Measurements from ENCODE around the gene KIF26A.

The KIF26A gene

DNA sequence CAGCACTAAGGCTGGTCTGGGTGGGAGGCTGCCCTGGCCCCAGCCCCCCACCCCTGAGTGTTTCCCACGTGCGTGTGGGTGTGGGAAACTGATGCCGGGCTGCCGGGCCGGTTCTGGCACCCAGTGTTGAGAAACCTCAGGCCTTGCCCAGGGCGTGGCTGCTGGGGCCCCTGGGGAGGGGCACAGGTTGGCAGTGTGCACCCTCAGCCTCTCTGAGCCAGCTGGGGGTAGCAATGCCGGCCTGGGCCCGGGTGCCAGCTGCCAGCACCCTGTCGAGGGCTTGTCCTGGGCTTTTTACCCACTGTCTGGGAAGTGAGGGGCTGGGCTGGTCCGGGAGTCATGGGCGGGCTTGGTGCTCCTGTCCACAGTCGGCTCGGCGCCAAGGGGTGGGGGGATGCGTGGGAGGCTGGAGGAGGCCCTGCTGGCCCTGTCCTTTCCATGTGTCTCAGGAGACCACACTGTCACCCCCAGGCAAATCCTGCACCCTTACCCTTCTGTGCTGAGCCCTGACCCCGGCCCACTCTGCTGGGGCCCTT is 37.2 kb upstream of the KIF26A start:
- no peak for DNase-seq (ENCODE audit: low read depth)

DNA sequence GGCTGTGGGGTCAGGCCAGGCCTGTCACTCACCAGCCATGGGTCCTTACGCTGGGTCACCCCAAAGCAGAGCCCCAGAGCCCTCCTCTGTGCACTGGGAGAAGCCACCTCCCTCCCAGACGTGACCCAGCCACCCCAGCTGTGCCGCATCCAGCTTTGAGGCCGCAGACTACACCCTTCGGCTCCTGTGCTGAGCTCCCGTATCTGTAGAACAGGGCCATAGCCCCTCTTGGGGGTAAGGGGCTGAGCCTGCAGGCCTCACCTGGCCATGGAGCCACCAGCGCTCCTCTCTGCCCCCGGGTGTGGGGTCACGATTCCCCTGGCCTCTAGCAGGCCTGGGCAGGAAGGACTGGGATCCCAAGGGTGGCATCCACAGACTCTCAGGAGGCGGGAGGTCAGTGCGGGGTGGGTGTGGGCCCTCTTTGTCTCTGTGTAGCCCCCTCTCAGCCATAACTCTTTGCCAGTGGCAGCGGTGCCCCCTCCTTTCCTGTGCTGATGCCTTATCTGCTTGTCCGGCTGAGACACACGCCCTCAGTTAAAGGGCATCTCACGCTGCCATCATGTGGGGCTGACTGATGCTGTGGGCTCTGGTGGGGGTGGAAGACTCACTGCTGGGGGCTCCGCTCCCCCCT is 36.6 kb upstream of the KIF26A start:
- no peak for DNase-seq (ENCODE audit: low read depth)

DNA sequence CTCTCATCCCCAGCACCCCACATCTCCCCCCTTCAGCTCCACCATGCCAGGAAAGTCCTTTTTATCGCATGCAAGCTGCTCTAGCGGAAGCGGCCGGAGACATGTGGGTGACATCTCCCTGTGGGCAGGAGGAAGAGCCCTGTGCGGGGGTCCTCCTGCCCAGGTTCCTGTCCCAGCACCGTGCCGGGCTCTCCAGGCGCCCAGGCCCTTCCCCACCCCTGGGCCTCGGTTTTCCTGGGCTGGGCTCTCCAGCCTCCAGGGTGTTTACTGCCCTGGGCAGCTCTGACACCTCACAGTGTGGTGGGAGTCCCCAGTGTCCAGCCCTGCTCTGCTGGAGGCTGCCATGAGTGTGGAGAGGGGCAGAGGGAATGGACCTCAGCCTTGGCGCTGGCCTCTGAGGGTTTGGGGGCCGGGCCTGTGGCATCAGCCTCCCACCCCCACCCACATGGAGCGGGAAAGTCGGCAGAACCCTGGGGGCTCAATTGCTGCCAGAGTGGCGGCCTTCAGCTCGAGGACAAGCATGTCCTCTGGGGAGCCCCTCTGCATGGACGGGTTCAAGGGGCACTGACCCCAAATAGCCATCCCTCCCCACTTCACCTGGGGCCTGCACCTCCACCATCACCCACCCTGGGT is 36.0 kb upstream of the KIF26A start:
- DNase-seq (ENCODE audit: low read depth): no peak

DNA sequence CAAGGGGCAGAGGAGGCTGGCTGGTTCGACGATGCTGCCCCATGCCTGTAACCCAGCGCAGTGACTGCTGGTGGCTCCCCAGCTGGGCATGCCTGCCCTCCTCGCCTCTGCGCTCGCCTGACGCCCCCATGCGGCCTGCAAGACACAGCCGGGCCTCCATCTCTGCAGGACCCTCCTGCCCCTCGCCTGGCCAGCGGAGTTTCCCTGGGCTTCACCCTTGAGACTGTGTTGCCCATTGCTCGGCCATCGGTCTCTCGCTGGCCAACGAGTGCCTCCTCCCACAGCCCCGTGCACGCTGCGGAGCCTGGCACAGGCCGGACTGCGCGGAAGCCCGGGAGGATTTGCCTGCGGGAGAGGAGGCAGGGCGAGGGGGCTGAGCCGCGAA is 35.3 kb upstream of the KIF26A start:
- no peak for DNase-seq (ENCODE audit: low read depth)

DNA sequence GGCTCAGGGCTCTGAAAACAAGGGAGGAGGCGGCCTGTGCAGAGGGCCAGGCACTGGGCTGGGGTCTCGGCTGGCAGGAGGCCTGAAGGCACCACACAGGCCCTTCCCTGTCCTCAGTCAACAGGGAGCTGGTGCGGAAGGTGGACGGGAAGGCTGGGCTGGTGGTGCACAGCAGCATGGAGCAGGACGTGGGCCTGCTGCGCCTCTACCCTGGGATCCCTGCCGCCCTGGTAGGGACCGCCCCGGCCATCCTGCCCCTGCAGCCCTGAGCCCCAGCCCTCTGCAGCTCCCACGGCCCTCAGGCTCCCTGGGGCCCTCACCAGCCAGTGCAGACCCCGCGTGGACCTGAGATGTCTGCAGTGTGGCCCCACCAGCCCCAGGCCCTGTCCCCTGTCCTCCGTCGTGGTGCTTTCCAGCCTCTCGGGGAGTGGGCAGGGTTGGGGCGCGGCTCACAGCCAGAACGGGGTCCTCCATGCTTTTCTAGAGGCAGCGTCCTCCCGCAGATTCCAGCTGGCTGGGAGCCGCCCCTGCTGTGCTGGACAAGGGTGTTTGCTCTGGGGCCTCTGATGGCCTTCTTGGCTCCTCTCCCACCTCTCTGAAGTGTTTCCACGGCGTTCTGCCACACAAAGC is 34.8 kb upstream of the KIF26A start:
- DNase-seq (ENCODE audit: low read depth): no peak

DNA sequence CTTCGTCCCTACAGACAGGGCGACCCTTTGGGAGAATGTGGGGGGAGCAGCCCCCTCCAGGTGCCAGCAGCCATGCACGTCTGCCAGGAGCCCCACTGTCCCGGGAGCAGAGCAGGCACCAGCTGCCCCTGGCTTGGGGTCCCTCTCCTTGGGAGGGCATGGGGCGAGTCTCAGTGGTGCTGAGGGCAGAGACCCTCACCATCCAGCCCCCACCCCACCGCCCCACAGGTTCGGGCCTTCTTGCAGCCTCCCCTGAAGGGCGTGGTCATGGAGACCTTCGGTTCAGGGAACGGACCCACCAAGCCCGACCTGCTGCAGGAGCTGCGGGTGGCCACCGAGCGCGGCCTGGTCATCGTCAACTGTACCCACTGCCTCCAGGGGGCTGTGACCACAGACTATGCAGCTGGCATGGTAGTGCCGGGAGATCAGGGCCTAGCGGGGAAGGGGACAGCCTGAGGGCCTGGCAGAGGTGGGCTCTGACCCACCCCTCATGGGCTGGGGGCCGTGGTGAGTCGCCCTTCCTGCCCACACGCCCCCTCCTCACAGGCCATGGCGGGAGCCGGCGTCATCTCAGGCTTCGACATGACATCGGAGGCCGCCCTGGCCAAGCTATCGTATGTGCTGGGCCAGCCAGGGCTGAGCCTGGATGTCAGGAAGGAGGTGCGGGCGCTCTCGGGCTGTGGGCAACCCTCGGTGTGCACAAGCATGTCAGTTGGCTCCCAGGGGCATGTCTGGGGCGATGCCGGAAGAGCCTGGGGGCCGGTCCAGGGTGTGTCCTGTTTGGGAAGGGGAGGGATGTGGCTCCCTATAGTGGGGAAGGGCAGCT is 34.1 kb upstream of the KIF26A start:
- DNase-seq (ENCODE audit: low read depth): no peak

DNA sequence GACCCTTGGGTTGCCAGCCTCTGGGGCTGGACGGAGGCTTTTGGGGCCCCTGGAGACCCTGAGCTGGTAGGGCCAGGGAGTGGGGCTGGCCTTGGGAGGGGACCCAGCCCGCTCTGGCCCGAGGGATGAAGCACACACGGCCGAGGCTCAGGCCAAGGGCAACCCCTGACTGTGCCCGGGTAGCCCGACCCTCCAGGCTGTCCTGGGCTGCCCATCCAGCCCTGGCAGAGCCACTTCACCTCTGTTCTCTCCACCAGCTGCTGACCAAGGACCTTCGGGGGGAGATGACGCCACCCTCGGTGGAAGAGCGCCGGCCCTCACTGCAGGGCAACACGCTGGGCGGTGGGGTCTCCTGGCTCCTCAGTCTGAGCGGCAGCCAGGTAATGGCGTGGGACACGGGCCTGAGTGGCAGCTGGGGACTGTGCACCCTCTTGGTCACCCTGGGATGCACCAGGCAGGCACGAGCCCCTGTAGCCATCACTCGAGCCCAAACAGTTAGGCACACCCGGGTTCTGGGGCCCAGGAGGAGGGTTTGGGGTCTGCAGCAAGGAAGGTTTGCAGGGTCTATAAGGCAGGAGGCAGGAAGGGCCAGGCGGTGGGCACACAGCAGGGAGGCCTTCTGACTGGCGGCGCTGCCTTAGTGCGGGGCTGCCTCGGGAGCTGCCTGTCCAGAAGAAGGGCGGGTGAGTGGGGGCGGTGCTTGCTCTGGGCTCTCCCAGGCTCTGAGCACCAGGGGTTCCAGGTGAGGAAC is 33.1 kb upstream of the KIF26A start:
- no peak for DNase-seq (ENCODE audit: low read depth)

DNA sequence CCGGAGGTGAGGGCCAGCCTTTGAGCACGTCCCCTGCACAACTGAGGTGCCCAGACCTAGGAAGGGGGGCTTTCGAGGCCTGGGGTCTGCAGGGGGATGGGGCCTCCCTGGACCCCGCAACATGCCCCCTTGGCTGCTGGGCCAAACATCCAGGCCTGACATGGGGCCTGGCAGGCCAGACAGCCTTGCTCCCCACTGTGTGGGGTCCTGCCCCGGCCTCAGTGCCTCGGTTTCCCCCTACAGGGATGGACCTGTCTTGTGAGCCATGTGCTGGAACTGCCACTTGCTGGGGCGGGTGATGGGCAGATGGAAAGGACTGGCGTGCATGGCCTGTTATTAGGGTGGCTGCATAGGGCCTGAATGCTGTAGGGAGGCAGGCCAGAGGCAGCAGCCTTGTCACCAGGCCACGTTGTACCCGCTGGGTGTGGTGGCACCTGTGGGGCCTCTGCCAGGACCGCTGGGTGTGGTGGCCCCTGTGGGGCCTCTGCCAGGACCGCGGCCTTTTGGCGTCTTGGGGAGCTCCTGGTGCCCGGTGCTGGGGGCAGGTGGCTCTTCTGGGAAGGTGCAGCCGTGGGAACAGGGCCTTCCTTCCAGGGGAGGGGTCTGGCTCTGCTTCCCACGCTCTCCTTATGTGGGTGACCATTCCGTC is 32.4 kb upstream of the KIF26A start:
- DNase-seq (ENCODE audit: low read depth): no peak

DNA sequence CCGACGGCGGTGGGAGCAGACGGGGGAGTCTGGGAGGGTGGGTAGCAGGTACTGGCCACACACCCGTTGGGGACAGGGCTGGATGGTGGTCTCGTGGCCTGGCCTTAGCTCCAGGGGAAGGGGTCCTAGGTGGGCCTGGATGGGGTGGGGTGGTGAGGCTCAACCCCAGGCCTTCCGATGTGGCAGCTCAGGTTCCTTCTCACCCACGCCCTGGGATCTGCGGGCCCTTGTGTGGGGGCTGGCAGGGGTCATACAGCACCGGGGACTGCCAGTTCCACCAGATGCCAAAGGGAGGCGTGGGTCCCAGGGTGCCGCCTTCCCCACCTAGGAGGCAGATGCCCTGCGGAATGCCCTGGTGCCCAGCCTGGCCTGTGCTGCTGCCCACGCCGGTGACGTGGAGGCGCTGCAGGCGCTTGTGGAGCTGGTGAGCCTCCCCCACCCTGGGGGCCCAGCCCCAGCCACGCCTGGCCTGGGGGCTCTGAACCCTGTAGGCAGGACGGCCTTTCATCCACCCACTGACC is 31.9 kb upstream of the KIF26A start:
- DNase-seq (ENCODE audit: low read depth): no peak

DNA sequence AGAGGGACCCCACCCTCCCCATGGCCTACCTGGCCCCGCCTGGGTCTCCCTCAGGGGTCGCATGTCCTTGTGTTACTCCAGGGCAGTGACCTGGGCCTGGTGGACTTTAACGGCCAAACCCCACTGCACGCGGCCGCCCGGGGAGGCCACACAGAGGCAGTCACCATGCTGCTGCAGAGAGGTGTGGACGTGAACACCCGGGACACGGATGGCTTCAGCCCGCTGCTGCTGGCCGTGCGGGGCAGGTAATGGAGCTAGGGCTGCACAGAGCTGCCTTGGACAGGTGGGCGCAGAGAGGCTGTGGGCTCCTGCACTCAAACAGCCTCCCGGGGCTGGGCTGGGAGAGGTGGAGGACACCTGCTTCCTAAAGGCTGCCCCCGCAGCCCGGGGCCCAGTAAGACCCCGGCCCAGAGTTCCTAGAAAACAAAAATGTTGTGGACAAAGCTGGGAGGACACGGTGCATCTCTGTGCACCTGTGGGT is 31.2 kb upstream of the KIF26A start:
- DNase-seq (ENCODE audit: low read depth): no peak

DNA sequence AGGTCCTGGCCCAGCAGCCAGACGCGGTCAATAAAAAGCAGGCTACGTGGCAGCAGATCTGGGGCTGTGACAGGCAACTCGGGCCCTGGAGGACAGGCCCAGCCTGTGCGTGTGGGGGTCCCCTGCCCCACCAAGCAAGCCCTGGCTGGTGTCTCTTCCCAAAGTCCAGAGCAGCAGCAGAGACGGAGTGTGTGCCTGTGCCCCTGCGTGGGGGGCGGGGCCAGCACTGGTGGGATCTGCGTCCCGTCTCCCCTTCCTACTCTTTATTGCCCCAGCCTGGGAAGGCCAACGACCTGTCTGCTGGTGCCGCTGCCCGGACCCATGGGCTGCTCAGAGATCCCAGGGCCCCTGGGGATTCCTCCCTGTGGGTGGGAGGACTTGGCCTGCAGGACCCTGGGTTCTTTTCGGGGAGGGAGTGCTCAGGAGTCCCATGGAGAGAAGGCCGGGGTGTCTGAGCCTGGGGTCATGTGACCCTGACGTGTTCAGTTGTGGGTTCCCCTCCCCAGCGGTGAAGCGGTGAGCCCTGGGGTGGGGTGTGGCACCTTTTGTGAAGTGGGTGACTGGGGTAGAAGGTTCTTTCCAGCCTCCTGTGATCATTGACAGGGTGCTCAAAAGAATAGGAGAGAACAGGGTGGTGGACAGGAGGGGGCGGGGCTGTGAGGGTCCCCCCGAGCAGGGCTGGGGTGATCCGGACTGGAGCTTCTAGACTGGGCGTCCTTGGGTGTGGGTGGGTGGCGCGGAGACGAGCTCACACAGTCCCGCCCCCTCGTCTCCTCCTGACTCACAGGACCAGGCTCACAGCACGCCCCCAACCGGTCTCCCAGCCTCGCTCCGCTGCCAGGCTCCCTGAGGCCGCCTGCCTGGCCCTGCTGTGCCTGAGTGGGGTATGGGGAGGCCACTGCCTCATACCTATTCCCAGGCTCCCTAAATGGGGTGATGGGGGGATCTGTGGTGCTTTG is 30.5 kb upstream of the KIF26A start:
- no peak for DNase-seq (ENCODE audit: low read depth)

DNA sequence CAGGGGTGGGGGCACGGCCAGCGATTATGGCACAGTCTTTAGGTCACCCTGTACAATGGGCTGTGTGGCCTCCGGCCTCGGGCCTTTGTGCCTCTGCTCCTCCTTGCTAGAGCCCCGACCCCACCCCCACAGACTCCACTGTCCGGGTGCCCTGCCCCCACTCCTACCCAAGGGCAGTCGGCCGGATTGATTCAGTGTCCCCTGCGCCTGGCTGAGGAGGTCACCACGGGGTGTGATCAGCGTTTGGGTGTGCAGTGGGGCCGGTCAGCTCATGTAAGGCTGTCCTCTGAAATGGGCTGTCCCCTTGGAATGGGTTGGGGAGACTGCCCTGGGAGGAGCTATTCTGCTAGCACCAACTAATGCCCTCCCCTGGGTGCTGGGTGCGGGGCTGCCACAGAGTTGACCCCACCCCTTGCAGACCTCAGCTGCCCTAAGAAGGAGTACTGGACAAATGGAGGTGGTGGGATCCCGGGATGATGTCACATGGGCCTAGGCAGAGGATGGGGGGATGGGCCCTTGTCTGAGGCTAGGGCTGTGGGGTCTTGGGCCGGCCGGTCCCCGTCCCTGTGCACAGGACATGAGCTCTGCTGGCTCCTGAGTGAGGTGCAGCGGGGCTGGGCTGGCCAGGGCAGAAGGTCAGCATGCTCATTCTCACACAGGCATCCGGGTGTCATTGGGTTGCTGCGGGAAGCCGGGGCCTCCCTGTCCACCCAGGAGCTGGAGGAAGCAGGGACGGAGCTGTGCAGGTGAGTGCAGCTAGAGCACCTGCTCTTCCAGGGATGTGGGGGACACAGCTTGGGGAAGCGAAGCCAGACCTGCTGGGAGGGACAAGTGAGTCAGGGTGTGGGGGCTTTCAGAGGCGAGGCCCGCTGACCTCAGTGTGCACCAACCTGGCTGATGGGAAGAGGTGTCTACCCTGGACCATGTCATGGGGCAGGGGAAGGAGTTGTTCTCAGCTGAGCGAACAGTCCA is 29.5 kb upstream of the KIF26A start:
- DNase-seq (ENCODE audit: low read depth): no peak

DNA sequence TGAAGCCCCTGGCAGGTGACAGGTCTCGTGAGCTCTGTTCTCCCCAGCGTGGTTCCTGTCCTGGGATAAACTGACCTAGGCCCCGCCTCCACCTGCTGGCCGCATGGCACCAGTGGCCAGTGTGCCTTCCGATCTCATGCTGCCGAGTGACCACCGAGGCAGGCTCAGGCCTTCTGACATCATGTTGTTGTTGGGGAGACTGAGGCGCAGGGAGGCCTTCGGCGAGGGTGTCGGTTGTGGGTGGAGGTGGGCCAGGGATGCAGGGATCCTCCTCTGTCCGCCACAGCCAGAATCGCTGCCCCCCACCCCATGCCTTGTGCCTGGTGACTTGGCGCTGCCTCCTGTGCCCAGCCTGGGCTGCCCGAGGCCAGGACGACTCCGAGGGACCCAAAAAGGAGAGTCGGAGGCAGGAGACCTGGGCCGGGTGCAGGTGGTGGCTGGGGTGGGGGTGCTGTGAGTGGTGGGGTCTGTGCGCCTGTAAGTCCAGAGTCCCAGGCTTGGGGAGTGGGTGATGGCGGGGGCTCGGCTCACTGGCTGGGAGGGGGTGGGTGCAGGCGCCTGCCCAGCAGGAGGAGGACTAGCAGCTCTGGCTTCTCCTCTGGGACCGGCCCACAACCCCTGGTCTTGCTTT is 28.5 kb upstream of the KIF26A start:
- DNase-seq (ENCODE audit: low read depth): no peak

DNA sequence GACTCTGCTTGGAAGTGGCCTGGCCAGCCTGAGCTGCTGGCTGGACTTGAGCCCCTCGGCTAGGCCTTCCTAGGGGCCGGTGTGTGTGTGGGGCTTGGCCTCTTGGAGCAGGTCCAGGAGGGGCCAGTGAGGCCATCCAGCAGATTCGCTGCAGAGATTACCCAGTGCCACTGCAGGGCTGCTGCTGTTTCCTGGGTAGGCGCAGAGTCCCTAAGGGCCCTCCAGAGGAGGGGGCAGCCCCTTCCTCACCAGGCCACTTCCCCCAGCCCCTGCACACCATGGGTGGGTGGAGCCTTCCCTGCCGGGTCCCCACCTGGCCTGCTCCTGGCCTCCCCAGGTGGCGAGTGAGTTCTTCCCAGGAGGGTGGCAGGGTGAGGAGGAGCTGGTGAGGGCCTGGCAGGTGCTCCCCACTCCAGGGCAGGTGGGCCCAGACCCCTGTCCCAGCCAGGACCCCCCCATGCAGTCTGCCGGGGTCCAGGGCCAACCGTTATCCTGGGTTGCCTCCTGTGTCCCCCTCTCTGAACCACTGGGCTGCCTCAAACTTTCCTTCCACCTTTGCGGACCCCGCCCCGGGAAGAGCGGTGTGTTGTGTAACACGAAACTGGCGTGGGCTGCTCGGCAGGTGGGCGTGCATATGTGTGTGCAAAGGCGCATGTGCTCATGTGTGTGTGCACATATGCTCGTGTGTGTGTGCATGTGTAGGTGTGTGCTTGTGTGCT is 27.7 kb upstream of the KIF26A start:
- no peak for DNase-seq (ENCODE audit: low read depth)

DNA sequence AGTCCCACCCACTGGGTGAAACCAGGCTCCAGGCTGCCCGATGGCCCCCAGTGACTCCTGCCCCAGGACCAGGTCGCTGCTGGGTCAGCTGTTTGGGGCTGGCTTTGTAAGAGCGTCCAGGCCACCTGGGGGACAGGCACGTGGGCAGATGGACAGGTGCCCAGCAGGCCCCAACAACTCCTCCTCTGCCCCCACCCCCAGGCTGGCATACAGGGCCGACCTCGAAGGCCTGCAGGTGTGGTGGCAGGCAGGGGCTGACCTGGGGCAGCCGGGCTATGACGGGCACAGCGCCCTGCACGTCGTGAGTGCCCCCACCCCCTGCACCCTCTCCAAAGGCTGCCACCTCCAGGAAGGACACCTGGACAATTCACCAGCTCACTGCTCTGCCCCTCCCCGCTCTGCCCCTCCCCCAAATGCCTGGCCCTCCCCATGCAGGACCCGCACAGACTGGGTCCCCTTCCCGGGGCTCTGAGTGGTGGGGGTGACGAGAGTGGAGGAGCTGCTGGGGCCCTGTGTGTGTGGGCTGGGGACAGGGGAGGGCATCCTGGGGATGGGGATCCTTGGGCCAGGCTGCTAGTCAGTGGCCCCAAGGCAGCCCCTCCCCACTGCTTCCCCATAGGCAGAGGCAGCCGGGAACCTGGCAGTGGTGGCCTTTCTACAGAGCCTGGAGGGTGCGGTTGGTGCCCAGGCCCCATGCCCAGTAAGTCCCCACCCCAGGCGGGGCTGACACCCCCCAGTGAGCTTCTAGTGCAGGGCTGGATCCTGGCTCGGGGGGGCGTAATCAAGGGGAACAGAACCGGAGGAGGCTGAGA is 26.9 kb upstream of the KIF26A start:
- DNase-seq (ENCODE audit: low read depth): no peak

DNA sequence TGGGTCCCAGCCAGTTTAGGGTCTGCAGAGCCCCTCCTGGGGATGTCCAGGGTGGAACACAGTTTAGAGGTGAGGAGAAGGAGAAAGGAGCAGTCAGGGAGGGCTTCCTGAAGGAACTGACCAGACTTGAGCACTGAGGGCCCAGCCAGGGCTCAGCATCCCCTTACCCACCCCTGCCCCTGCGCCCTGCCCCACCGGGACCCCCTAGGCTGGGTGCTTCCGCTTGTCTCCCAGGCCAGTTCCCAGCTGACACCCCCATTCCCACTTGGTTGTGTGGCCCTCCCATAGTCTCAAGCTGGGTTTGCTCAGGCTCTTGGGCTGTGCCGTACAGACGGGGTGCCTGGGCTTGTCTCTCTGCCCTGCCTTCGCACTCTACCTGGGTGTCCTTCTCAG is 26.3 kb upstream of the KIF26A start:
- no peak for DNase-seq (ENCODE audit: low read depth)

Measured in fibroblast of the conjunctiva (primary cell).